GM23338 (cell line): ENCODE measurements around the gene CHGA. TPM values are rescaled to one million over a fixed set of nuclear protein-coding genes. Genes with fewer than 3 reads are reported as not detected.

Source experiments
- ATAC-seq: fragments of 200-7000 bp; cut with Tn5 transposase; 3 replicates; pipeline ENCODE4 v1.9.1; 2020
- DNase-seq: peaks from one replicate; pipeline ENCODE4 v3.0.0-alpha.2; 2015; ENCODE audit warnings: low spot score
- H2AFZ ChIP-seq: fragments of 200-600 bp; sonication (generic); 2 replicates; pipeline ENCODE4 v1.8.0; 2016; ENCODE audit warnings: antibody characterized with exemption, mild to moderate bottlenecking, moderate library complexity
- H3F3A ChIP-seq: fragments of 200-600 bp; sonication (generic); replicated peaks from 2 replicates; pipeline ENCODE4 v1.8.0; 2017; ENCODE audit warnings: antibody characterized with exemption, mixed run types, low read depth
- H3K27ac ChIP-seq: fragments of 200-600 bp; sonication (generic); 2 replicates; pipeline ENCODE4 v1.6.1; 2016; ENCODE audit warnings: low read depth
- H3K27me3 ChIP-seq: fragments of 200-600 bp; sonication (generic); 2 replicates; pipeline ENCODE4 v1.8.0; 2016; ENCODE audit warnings: mild to moderate bottlenecking, mixed run types, moderate library complexity; ENCODE audit not compliant: insufficient read depth
- H3K36me3 ChIP-seq: fragments of 200-600 bp; sonication (generic); 2 replicates; pipeline ENCODE4 v1.8.0; 2016; ENCODE audit warnings: mild to moderate bottlenecking; ENCODE audit not compliant: insufficient read depth
- H3K4me1 ChIP-seq: fragments of 200-600 bp; sonication (generic); 2 replicates; pipeline ENCODE4 v1.8.0; 2016; ENCODE audit warnings: mild to moderate bottlenecking, moderate library complexity; ENCODE audit not compliant: insufficient read depth
- H3K4me2 ChIP-seq: fragments of 200-600 bp; sonication (generic); 2 replicates; pipeline ENCODE4 v1.7.1; 2017; ENCODE audit warnings: mixed run types
- H3K4me3 ChIP-seq: fragments of 200-600 bp; sonication (generic); 2 replicates; pipeline ENCODE4 v1.6.1; 2016; ENCODE audit warnings: mixed run types
- H3K79me2 ChIP-seq: fragments of 200-600 bp; sonication (generic); replicated peaks from 2 replicates; pipeline ENCODE4 v1.8.0; 2017; ENCODE audit warnings: mild to moderate bottlenecking; ENCODE audit not compliant: insufficient read depth
- H3K9me2 ChIP-seq: fragments of 200-600 bp; sonication (generic); 2 replicates; pipeline ENCODE4 v1.8.0; 2017; ENCODE audit not compliant: insufficient read depth
- H4K20me1 ChIP-seq: fragments of 200-600 bp; sonication (generic); replicated peaks from 2 replicates; pipeline ENCODE4 v1.8.0; 2017; ENCODE audit warnings: mild to moderate bottlenecking; ENCODE audit not compliant: insufficient read depth
- H3K27ac Mint-ChIP-seq: 2 replicates; pipeline ENCODE4 v1.8.0; 2020; ENCODE audit warnings: inconsistent platforms, mild to moderate bottlenecking, moderate library complexity, mixed read lengths
- H3K27me3 Mint-ChIP-seq: 3 replicates; pipeline ENCODE4 v1.8.0; 2022; ENCODE audit warnings: low read depth, mild to moderate bottlenecking, moderate library complexity, mixed read lengths, inconsistent platforms; ENCODE audit not compliant: insufficient read depth, poor library complexity
- H3K36me3 Mint-ChIP-seq: 3 replicates; pipeline ENCODE4 v1.8.0; 2021; ENCODE audit warnings: low read depth, mild to moderate bottlenecking, inconsistent platforms, moderate library complexity, mixed read lengths
- H3K4me1 Mint-ChIP-seq: 3 replicates; pipeline ENCODE4 v1.8.0; 2020; ENCODE audit warnings: mild to moderate bottlenecking, inconsistent platforms, mixed read lengths
- H3K4me3 Mint-ChIP-seq: 3 replicates; pipeline ENCODE4 v1.8.0; 2021; ENCODE audit warnings: moderate library complexity, mild to moderate bottlenecking, inconsistent platforms, mixed read lengths
- H3K9me3 Mint-ChIP-seq: 3 replicates; pipeline ENCODE4 v1.8.0; 2020; ENCODE audit warnings: moderate library complexity, mild to moderate bottlenecking, inconsistent platforms, mixed read lengths
- CREB1 ChIP-seq: fragments of 250-450 bp; sonication (Bioruptor Pico); IDR thresholded peaks from 2 replicates; pipeline ENCODE4 v1.5.0; 2020; ENCODE audit warnings: low read depth, mild to moderate bottlenecking, moderate library complexity
- CTCF ChIP-seq, 2 experiments: fragments of 200-600 bp in 1 of 2; sonication (generic) in 1 of 2; conservative IDR thresholded peaks; 2 replicates each; pipeline versions ENCODE4 v1.5.1 to v1.6.1; 2016 to 2017; ENCODE audit warnings: antibody characterized with exemption in 2 of 2, low read depth in 2 of 2, mild to moderate bottlenecking in 2 of 2, moderate library complexity in 1 of 2
- ETS1 ChIP-seq: IDR thresholded peaks from 2 replicates; pipeline ENCODE4 v1.6.1; 2016; ENCODE audit warnings: antibody characterized with exemption
- EZH2 ChIP-seq: fragments of 200-600 bp; sonication (generic); IDR thresholded peaks from one replicate; pipeline ENCODE4 v1.8.0; 2017; ENCODE audit warnings: antibody characterized with exemption, mild to moderate bottlenecking, low read depth; ENCODE audit not compliant: unreplicated experiment
- EZH2phosphoT487 ChIP-seq: fragments of 200-600 bp; sonication (generic); IDR thresholded peaks from one replicate; pipeline ENCODE4 v1.8.1; 2018; ENCODE audit warnings: antibody characterized with exemption; ENCODE audit not compliant: unreplicated experiment
- NANOG ChIP-seq: IDR thresholded peaks from 2 replicates; pipeline ENCODE4 v1.6.1; 2016; ENCODE audit warnings: antibody characterized with exemption, borderline replicate concordance
- POLR2AphosphoS5 ChIP-seq: IDR thresholded peaks from 2 replicates; pipeline ENCODE4 v1.6.1; 2016; ENCODE audit warnings: antibody characterized with exemption, low read depth
- REST ChIP-seq: IDR thresholded peaks from one replicate; pipeline ENCODE4 v1.6.1; 2018; ENCODE audit warnings: antibody characterized with exemption; ENCODE audit not compliant: unreplicated experiment
- STAT1 ChIP-seq: IDR thresholded peaks from one replicate; pipeline ENCODE4 v1.6.1; 2016; ENCODE audit warnings: antibody characterized with exemption; ENCODE audit not compliant: unreplicated experiment
- ZNF114 ChIP-seq: fragments of 250-450 bp; sonication (Bioruptor Pico); IDR thresholded peaks from 2 replicates; pipeline ENCODE4 v1.5.0; 2020; ENCODE audit warnings: mild to moderate bottlenecking, moderate library complexity
- ZNF331 ChIP-seq: fragments of 250-450 bp; sonication (Bioruptor Pico); IDR thresholded peaks from 2 replicates; pipeline ENCODE4 v1.5.0; 2020; ENCODE audit warnings: low read depth, mild to moderate bottlenecking, moderate library complexity
- ZNF462 ChIP-seq: fragments of 250-450 bp; sonication (Bioruptor Pico); IDR thresholded peaks from 2 replicates; pipeline ENCODE4 v1.5.0; 2020; ENCODE audit warnings: mild to moderate bottlenecking, moderate library complexity
- polyA plus RNA-seq: library from polyadenylated mRNA; unstranded; fragments of >200 nt; fragmentation: Nextera tagmentation; extraction: Ambion mirVana; gene quantifications from 2 replicates; pipeline ENCODE4 v1.2.1, GENCODE V29; 2016
- total RNA-seq: library from RNA; depleted of rRNA; stranded (reverse); fragments of >200 nt; shearing (Covaris generic); gene quantifications from 2 replicates; pipeline ENCODE4 v1.2.3, GENCODE V29; 2014

The CHGA gene
- total and polyA plus RNA-seq, 2 experiments from 2014 or later, result 13.9 to 19.6 TPM

- peaks cover 6% of the 10 kb centered on the region for H4K20me1 ChIP-seq
- H3K9me2 ChIP-seq, result peaks cover 2% of the 10 kb centered on the region; the same call in 1 of the 2 replicates
- H3K4me1 Mint-ChIP-seq, result no peaks in the 10 kb centered on the region; the same call in 2 of the 3 replicates
- H3K79me2 ChIP-seq, result peaks cover 29% of the 10 kb centered on the region
- H3F3A ChIP-seq, result no peaks in the 10 kb centered on the region
- ATAC-seq (no peak), DNase-seq (no peak)
- no peak overlapping the region for H3K4me3 Mint-ChIP-seq
- peaks cover 11% of the 10 kb centered on the region for H3K27me3 Mint-ChIP-seq
- 0 out of 2 replicates have a peak, but pooled peaks cover 9% of the 10 kb centered on the region for H3K36me3 ChIP-seq
- no peaks in the 10 kb centered on the region for H3K4me1 ChIP-seq
- no peak overlapping the region for H3K27ac Mint-ChIP-seq
- H3K27me3 ChIP-seq, result no peaks in the 10 kb centered on the region
- no peak overlapping the region for H3K4me3 ChIP-seq
- no peak overlapping the region for H2AFZ ChIP-seq
- peaks cover 63% of the 10 kb centered on the region for H3K9me3 Mint-ChIP-seq
- H3K27ac ChIP-seq, result no peak overlapping the region
- H3K4me2 ChIP-seq, result no peak overlapping the region
- peaks cover 89% of the 10 kb centered on the region for H3K36me3 Mint-ChIP-seq
- no peak for TF ChIP-seq ZNF114 (CRISPR knock-in tag)
- no peak for TF ChIP-seq EZH2phosphoT487
- TF ChIP-seq POLR2AphosphoS5, result no peak
- no peak for TF ChIP-seq REST
- no peak for TF ChIP-seq ZNF462 (CRISPR knock-in tag)
- TF ChIP-seq ETS1, result no peak
- TF ChIP-seq NANOG, result no peak
- no peak for TF ChIP-seq CREB1
- no peak for TF ChIP-seq STAT1
- TF ChIP-seq CTCF (conservative IDR thresholded peaks at IDR 0.05; ENCODE audit: low read depth in 2 of 2), result no peak
- TF ChIP-seq ZNF331 (CRISPR knock-in tag), result no peak
- no peak for TF ChIP-seq EZH2
Observed at GRCh38 chr14:92980866-92981265, 57.9 kb downstream of the CHGA start.
